GM10266 (cell line): ENCODE data around the gene ATXN7L3B.

Experiments used
- DNase-seq: peaks from one replicate; pipeline ENCODE4 v3.0.0; 2012; ENCODE audit errors: extremely low spot score
- CTCF ChIP-seq: IDR thresholded peaks from 2 replicates; pipeline ENCODE4 v1.5.1; 2012; ENCODE audit warnings: mild to moderate bottlenecking, low read depth; ENCODE audit not compliant: control insufficient read depth, insufficient read depth; ENCODE audit errors: missing control alignments

ATXN7L3B gene

DNA sequence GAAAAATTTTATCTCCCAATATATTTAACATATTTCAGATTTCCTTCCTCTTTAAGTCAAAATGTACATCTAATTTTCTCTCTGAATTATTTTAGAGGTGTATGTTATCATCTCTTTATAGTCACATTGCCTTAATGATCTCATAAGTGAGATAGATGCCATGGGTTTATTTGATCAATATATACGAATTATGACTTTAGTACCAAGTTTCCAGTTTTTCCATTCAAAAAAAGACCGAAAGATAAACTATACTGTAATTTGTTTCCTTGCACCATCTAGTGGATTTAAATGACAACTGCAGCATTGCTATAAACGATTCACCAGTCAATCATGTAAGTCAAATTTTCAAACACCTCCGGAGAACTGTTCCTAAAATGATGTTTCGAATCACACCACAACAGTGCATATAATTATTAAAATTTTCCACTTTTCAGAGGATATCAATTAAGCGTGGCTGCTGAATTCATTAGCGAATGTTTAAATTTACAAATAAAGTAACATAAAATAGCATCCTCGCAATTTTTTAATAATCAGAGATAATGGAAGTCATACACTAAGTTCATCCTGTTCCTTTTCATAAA, 419 bp upstream of the ATXN7L3B start:
- peak; percentile 44 for DNase-seq
- TF ChIP-seq CTCF, result peak; percentile 63

DNA sequence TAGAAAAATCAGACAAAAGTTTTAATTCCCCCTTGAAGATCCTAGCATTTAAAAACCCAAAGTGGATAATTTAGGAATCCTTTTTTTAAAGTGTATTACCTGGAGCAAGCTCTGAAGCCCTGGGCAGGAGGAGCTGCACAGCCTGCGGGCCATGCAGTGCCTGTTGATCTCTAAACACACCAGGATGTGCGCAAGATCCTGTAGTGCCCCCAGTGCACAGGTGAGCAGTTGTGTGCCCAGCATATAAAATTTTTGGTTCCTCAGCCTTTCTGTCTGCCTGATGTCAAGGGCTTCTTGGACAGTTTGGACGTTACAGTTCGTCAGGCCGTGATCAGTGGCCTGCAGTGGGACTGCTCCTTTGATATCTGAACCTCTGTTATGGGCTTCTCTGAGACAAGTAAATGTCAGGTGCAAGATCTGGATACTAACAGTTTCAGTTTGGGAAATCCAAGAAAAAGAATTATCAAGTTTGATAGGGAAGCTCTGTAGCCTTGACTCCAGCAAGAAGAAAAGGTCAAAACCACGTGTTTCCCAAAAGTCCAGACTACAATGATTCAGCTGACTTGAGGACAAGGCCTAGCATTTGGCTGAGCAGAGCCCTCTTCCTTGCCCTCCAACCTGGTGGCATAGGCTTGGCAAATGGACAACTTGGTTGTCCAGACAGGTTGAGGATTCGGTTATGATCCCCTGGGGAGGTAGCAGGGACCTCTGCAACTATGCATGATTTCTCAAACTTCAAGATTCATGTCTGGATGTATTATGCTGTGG, 1.0 kb downstream of the ATXN7L3B start:
- no peak for TF ChIP-seq CTCF
- no peak for DNase-seq

- TF ChIP-seq CTCF, result no peak
- DNase-seq, result no peak
Observed at GRCh38 chr12:74539261-74539660, 1.6 kb downstream of the ATXN7L3B start.

DNA sequence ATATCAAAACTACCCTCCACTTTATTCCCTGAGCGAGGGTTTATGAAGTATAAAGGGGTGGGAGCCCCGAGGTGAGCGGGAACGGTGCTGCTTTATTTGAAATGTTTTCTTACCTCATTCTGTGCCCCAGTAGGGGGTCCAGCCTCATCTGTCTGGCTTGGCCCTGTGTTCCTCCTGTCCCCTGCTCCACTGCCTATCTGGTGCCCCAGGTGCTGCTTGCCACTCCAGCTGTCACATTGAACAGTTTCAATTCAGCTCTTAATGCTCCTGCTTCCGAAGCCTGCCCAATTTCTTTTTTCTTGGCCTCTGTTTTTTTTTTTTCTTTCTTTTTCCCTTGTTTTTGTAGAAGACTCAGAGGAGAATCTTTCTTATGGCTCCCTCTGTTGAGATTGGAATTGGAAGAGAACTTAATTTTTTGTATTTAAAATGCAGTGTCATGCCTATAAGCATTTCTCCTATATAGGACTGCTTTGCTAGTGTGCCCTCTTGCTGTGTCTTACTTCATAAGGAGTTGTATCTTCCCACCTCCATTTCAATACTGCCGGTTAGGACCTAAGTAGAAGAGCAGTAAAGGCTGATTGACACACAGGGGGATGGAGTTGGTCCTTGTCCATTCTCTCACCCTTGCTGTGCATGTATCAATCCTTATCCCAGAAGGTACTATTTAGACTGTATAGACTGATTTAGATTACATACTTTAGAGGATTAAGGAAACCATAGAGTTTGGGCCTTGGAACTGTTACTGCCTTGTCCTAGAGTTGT, 2.3 kb downstream of the ATXN7L3B start:
- no peak for TF ChIP-seq CTCF
- DNase-seq, result no peak

GRCh38 chr12:74541074-74541473, 3.4 kb downstream of the ATXN7L3B start:
- DNase-seq, result no peak
- no peak for TF ChIP-seq CTCF

DNA sequence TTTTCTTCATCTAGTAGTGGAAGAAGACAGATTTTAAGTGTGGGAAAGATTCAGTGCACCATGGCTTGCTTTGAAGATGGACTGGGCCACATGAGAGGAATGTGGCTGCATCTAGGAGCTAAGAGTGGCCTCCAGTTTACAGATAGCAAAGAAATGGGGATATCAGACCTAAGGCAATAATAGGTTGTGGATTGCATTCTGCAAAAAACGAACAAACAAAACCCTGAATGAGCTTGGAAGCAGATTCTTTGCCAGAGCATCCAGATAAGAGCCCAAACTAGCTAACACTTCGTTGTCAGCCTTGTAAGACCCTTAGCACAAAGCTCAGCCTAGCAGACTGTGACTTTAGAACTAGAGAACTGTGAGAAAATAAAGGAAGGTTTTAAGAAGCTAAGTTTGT, 9.6 kb downstream of the ATXN7L3B start:
- no peak for DNase-seq
- TF ChIP-seq CTCF, result no peak

GRCh38 chr12:74551291-74551690, 13.7 kb downstream of the ATXN7L3B start:
- no peak for DNase-seq
- TF ChIP-seq CTCF, result no peak
